IMR-90 (cell line): Measurements from ENCODE around the gene KDM1A. TPM values are rescaled to one million over a fixed set of nuclear protein-coding genes. Genes with fewer than 3 reads are reported as not detected.

ENCODE experiments used
- ATAC-seq: fragments of 200-7000 bp; cut with Tn5 transposase; 2 replicates; pipeline ENCODE4 v1.9.1; 2020; ENCODE audit warnings: low read depth, mild to moderate bottlenecking, moderate library complexity
- BruUV-seq: library from RNA; stranded (reverse); fragments of 400-500 nt; replicated peaks from 2 replicates; lab custom pipeline; 2021; lab: Mats Ljungman, UMichigan
- CTCF ChIA-PET: fragments of 300-600 bp; formaldehyde crosslinking; extraction: SDS; loops from one replicate; lab custom pipeline; 2021; ENCODE audit warnings: antibody characterized with exemption; lab: Yijun Ruan, JAX
- POLR2A ChIA-PET: fragments of 300-600 bp; sonication (Branson Sonifier 250); formaldehyde crosslinking; loops from one replicate; lab custom pipeline; 2022; ENCODE audit warnings: antibody characterized with exemption; ENCODE audit not compliant: unreplicated experiment; lab: Charles Lee
- DNase-seq: peaks from one replicate; pipeline ENCODE4 v3.0.0; 2013
- H2AFZ ChIP-seq: replicated peaks from 2 replicates; pipeline ENCODE3; 2013; ENCODE audit warnings: low read length, mild to moderate bottlenecking; ENCODE audit not compliant: poor library complexity
- H2AK5ac ChIP-seq: 2 replicates; pipeline ENCODE4 v1.6.1; 2013; ENCODE audit warnings: low read depth, low read length, inconsistent platforms
- H2AK9ac ChIP-seq: replicated peaks from 2 replicates; pipeline ENCODE3; 2013; ENCODE audit warnings: mild to moderate bottlenecking, low read depth, low read length, moderate library complexity; ENCODE audit not compliant: poor library complexity
- H2BK120ac ChIP-seq: 2 replicates; pipeline ENCODE4 v1.6.1; 2013; ENCODE audit warnings: low read depth, low read length, inconsistent platforms
- H2BK15ac ChIP-seq: 3 replicates; pipeline ENCODE4 v1.6.1; 2013; ENCODE audit warnings: low read depth, low read length, inconsistent platforms
- H2BK20ac ChIP-seq: 2 replicates; pipeline ENCODE4 v1.6.1; 2013; ENCODE audit warnings: low read depth, mild to moderate bottlenecking, inconsistent platforms, low read length, moderate library complexity
- H2BK5ac ChIP-seq: 2 replicates; pipeline ENCODE4 v1.6.1; 2013; ENCODE audit warnings: mild to moderate bottlenecking, low read depth, low read length, inconsistent platforms; ENCODE audit not compliant: poor library complexity, severe bottlenecking
- H3K14ac ChIP-seq: replicated peaks from 2 replicates; pipeline ENCODE4 v1.6.1; 2013; ENCODE audit warnings: low read depth, low read length, inconsistent platforms
- H3K18ac ChIP-seq: 2 replicates; pipeline ENCODE4 v1.6.1; 2013; ENCODE audit warnings: low read depth, low read length, control low read depth
- H3K23ac ChIP-seq: 2 replicates; pipeline ENCODE4 v1.6.1; 2013; ENCODE audit warnings: low read depth, low read length, inconsistent platforms
- H3K27ac ChIP-seq: 2 replicates; pipeline ENCODE4 v1.5.1; 2013; ENCODE audit warnings: mild to moderate bottlenecking, control low read depth, low read length; ENCODE audit not compliant: insufficient read depth
- H3K27me3 ChIP-seq: 2 replicates; pipeline ENCODE4 v1.6.1; 2013; ENCODE audit warnings: low read length; ENCODE audit not compliant: control insufficient read depth, insufficient read depth
- H3K36me3 ChIP-seq: 2 replicates; pipeline ENCODE4 v1.6.1; 2013; ENCODE audit warnings: low read length, mixed read lengths; ENCODE audit not compliant: control insufficient read depth, insufficient read depth
- H3K4ac ChIP-seq: 2 replicates; pipeline ENCODE4 v1.6.1; 2013; ENCODE audit warnings: low read depth, low read length, inconsistent platforms
- H3K4me1 ChIP-seq: 2 replicates; pipeline ENCODE4 v1.6.1; 2013; ENCODE audit warnings: low read length, mixed read lengths; ENCODE audit not compliant: control insufficient read depth, insufficient read depth
- H3K4me2 ChIP-seq: 2 replicates; pipeline ENCODE4 v1.6.1; 2013; ENCODE audit warnings: low read depth, mild to moderate bottlenecking, control low read depth, low read length, moderate library complexity
- H3K4me3 ChIP-seq: 2 replicates; pipeline ENCODE4 v1.5.1; 2013; ENCODE audit warnings: low read depth, mild to moderate bottlenecking, control low read depth, low read length, moderate library complexity; ENCODE audit not compliant: insufficient read depth
- H3K56ac ChIP-seq: 2 replicates; pipeline ENCODE4 v1.6.1; 2013; ENCODE audit warnings: low read length, inconsistent platforms; ENCODE audit not compliant: insufficient read depth; ENCODE audit errors: extremely low read depth
- H3K79me1 ChIP-seq, 2 experiments: 2 replicates each; pipeline ENCODE4 v1.6.1; 2013; ENCODE audit warnings: low read length in 2 of 2, inconsistent platforms in 1 of 2, low read depth in 1 of 2
- H3K9ac ChIP-seq: 2 replicates; pipeline ENCODE4 v1.6.1; 2013; ENCODE audit warnings: low read depth, low read length, control low read depth
- H3K9me1 ChIP-seq: 2 replicates; pipeline ENCODE4 v1.6.1; 2013; ENCODE audit warnings: low read length, inconsistent platforms; ENCODE audit not compliant: insufficient read depth
- H3K9me3 ChIP-seq: 2 replicates; pipeline ENCODE4 v1.6.1; 2013; ENCODE audit warnings: low read length; ENCODE audit not compliant: control insufficient read depth, insufficient read depth
- H4K20me1 ChIP-seq: 2 replicates; pipeline ENCODE4 v1.6.1; 2013; ENCODE audit warnings: low read length, inconsistent platforms; ENCODE audit not compliant: insufficient read depth
- H4K5ac ChIP-seq: 2 replicates; pipeline ENCODE4 v1.6.1; 2013; ENCODE audit warnings: mild to moderate bottlenecking, low read depth, low read length, control low read depth
- H4K8ac ChIP-seq, 2 experiments: 2 replicates each; pipeline ENCODE4 v1.6.1; 2013; ENCODE audit warnings: low read depth in 2 of 2, low read length in 2 of 2, control low read depth in 1 of 2, inconsistent platforms in 1 of 2
- H4K91ac ChIP-seq: 2 replicates; pipeline ENCODE4 v1.6.1; 2013; ENCODE audit warnings: low read depth, low read length, inconsistent platforms; ENCODE audit not compliant: insufficient read depth
- BHLHE40 ChIP-seq: fragments of 150-350 bp; IDR thresholded peaks from 2 replicates; pipeline ENCODE4 v1.6.1; 2016; ENCODE audit warnings: mild to moderate bottlenecking, low read depth, low read length
- CEBPB ChIP-seq: IDR thresholded peaks from 2 replicates; pipeline ENCODE4 v1.6.1; 2012; ENCODE audit warnings: low read depth, low read length, improper control_type of control experiment
- ELK1 ChIP-seq: fragments of 150-350 bp; IDR thresholded peaks from 2 replicates; pipeline ENCODE4 v1.6.1; 2016; ENCODE audit warnings: low read depth, mild to moderate bottlenecking, low read length, moderate library complexity, borderline replicate concordance
- FOS ChIP-seq: fragments of 150-350 bp; IDR thresholded peaks from 2 replicates; pipeline ENCODE4 v1.6.1; 2016; ENCODE audit warnings: low read depth, low read length
- MAFK ChIP-seq: IDR thresholded peaks from 2 replicates; pipeline ENCODE4 v1.6.1; 2012; ENCODE audit warnings: low read depth, low read length, improper control_type of control experiment
- MAZ ChIP-seq: IDR thresholded peaks from 2 replicates; pipeline ENCODE4 v1.6.1; 2012; ENCODE audit warnings: low read depth, mild to moderate bottlenecking, low read length, improper control_type of control experiment, moderate library complexity, borderline replicate concordance
- MXI1 ChIP-seq: IDR thresholded peaks from 2 replicates; pipeline ENCODE4 v1.6.1; 2012; ENCODE audit warnings: low read depth, mild to moderate bottlenecking, low read length, moderate library complexity, borderline replicate concordance
- NFE2L2 ChIP-seq: fragments of 150-350 bp; IDR thresholded peaks from 2 replicates; pipeline ENCODE4 v1.6.1; 2016; ENCODE audit warnings: low read depth, mild to moderate bottlenecking, low read length
- POLR2A ChIP-seq: IDR thresholded peaks from 2 replicates; pipeline ENCODE4 v1.6.1; 2012; ENCODE audit warnings: mild to moderate bottlenecking, low read depth, low read length
- RAD21 ChIP-seq: IDR thresholded peaks from 2 replicates; pipeline ENCODE4 v1.6.1; 2012; ENCODE audit warnings: low read length, improper control_type of control experiment
- RCOR1 ChIP-seq: IDR thresholded peaks from 2 replicates; pipeline ENCODE4 v1.6.1; 2012; ENCODE audit warnings: mild to moderate bottlenecking, low read length, improper control_type of control experiment; ENCODE audit not compliant: insufficient replicate concordance
- RFX5 ChIP-seq: IDR thresholded peaks from 2 replicates; pipeline ENCODE4 v1.8.0; 2012; ENCODE audit warnings: low read depth, mild to moderate bottlenecking, low read length, moderate library complexity
- SMC3 ChIP-seq: fragments of 150-350 bp; IDR thresholded peaks from 2 replicates; pipeline ENCODE4 v1.6.1; 2016; ENCODE audit warnings: low read depth, mild to moderate bottlenecking, antibody characterized with exemption, low read length, moderate library complexity
- USF2 ChIP-seq: fragments of 150-350 bp; IDR thresholded peaks from 2 replicates; pipeline ENCODE4 v1.6.1; 2017; ENCODE audit warnings: mild to moderate bottlenecking, antibody characterized with exemption, low read length, low read depth
- WGBS, 2 experiments: methylation state at CpG; one replicate each; pipeline versions ENCODE4 v1.1.5 to v1.1.7; 2013; ENCODE audit warnings: missing lambda C conversion rate in 2 of 2; ENCODE audit not compliant: insufficient read length in 1 of 2; ENCODE audit errors: extremely low coverage in 2 of 2; 5-methylcytosine and 5-hydroxymethylcytosine counted together
- dilution Hi-C: fragments of 300-500 bp; cut with HindIII; formaldehyde crosslinking; loops from one replicate; pipeline ENCODE4 v1.14.3; 2018; ENCODE audit warnings: low sequenced_read_pairs; ENCODE audit not compliant: unreplicated experiment
- in situ Hi-C: fragments of 300-500 bp; cut with MboI; formaldehyde crosslinking; loops from 3 replicates; pipeline ENCODE4 v1.14.3; 2019; ENCODE audit warnings: low sequenced_read_pairs, inconsistent platforms, mixed read lengths
- intact Hi-C: fragments of 100-400 bp; cut with micrococcal nuclease; formaldehyde crosslinking; loops from 2 replicates; pipeline ENCODE4 v1.10.0; 2022
- polyA plus RNA-seq, 3 experiments: library from polyadenylated mRNA; depleted of rRNA; stranded (reverse); fragments of >200 nt; gene quantifications; 2 replicates each; pipeline ENCODE4 v1.2.3, GENCODE V29; 2012; ENCODE audit warnings: low replicate concordance in 1 of 3
- total RNA-seq: library from RNA; depleted of rRNA; stranded (reverse); fragments of >200 nt; gene quantifications from 2 replicates; pipeline ENCODE4 v1.2.3, GENCODE V29; 2012
- TF ChIP-seq, protein P1 (sequence below): conservative IDR thresholded peaks from 2 replicates; pipeline ENCODE4 v1.5.1; 2012; ENCODE audit warnings: mild to moderate bottlenecking, low read depth, low read length, improper control_type of control experiment

The KDM1A gene
- total and polyA plus RNA-seq, 2 of the 4 experiments (the other 2 are of a cell fraction), result 58.7 to 104 TPM

DNA sequence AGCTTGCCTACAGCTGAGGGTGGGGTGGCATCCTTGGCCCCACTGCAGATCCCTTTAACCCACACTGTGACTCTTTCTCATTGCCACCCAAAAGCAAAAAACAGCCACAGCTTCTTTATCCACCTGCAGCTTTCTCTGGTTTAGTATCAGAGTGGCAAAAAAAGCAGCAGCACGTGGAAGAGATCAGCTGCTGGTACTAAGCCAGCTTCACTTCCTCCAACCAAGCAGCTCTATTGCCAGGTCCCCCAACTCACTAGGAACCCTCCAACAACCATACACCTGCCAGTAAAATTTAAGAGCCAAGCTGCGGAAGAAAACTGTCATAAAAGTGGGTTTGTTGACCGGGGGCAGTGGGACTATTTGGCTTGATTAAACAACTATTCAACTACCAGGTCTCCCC lies 66.4 kb downstream of the KDM1A start:
- Histone ChIP-seq H3K9me3 (no peaks in the 10 kb centered on the region), H3K79me1 (peaks cover 27 to 72% of the 10 kb centered on the region in 2 experiments), H3K9me1 (peaks cover 9% of the 10 kb centered on the region; the same call in 1 of the 2 replicates), H2BK5ac (no peak overlapping the region), H2BK15ac (no peak overlapping the region), H2BK120ac (no peak overlapping the region), H3K9ac (no peak overlapping the region), H2BK20ac (no peak overlapping the region), H3K4me3 (no peak overlapping the region), H3K14ac (no peak overlapping the region), H3K4me2 (no peak overlapping the region), H3K23ac (no peak overlapping the region), H2AFZ (no peak overlapping the region), H3K27ac (no peak overlapping the region), H3K27me3 (no peaks in the 10 kb centered on the region), H3K36me3 (peaks cover 71% of the 10 kb centered on the region), H3K18ac (no peak overlapping the region), H2AK5ac (no peak overlapping the region), H3K4ac (no peak overlapping the region), H2AK9ac (no peak overlapping the region), H3K56ac (no peak overlapping the region), H4K5ac (no peak overlapping the region), H4K8ac (no peak overlapping the region), H4K20me1 (peaks cover 21% of the 10 kb centered on the region; the same call in 1 of the 2 replicates), H4K91ac (no peak overlapping the region), H3K4me1 (no peaks in the 10 kb centered on the region)
- DNase-seq (no peak), ATAC-seq (no peak)
- TF ChIP-seq MXI1 (no peak), CEBPB (no peak), ELK1 (no peak), USF2 (no peak), MAFK (no peak), RCOR1 (no peak), RAD21 (no peak), FOS (no peak), NFE2L2 (no peak), SMC3 (no peak), BHLHE40 (no peak), POLR2A (no peak), RFX5 (no peak), MAZ (no peak)
- TF ChIP-seq, protein P1, sequence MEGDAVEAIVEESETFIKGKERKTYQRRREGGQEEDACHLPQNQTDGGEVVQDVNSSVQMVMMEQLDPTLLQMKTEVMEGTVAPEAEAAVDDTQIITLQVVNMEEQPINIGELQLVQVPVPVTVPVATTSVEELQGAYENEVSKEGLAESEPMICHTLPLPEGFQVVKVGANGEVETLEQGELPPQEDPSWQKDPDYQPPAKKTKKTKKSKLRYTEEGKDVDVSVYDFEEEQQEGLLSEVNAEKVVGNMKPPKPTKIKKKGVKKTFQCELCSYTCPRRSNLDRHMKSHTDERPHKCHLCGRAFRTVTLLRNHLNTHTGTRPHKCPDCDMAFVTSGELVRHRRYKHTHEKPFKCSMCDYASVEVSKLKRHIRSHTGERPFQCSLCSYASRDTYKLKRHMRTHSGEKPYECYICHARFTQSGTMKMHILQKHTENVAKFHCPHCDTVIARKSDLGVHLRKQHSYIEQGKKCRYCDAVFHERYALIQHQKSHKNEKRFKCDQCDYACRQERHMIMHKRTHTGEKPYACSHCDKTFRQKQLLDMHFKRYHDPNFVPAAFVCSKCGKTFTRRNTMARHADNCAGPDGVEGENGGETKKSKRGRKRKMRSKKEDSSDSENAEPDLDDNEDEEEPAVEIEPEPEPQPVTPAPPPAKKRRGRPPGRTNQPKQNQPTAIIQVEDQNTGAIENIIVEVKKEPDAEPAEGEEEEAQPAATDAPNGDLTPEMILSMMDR, result no peak
- in situ Hi-C loops, result no loop called here
- dilution Hi-C loops, result no loop called here
- CTCF ChIA-PET, result interaction anchor here (1.5 kb wide), 1 partner anchor 99 kb away, joined by 4 read pairs; no protein-coding TSS in a partner anchor
- intact Hi-C loops, result no loop called here
- WGBS, 2 experiments, result no CpG with 5 or more reads among the region's 3 CpGs
- no TSS peak for BruUV-seq
- POLR2A ChIA-PET, result no interaction called here
